ENCODE results near the gene ITPKB. TPM values are rescaled to one million over a fixed set of nuclear protein-coding genes. Genes with fewer than 3 reads are reported as not detected.
"Not testable (repeated sequence)": the region's sequence is repeated elsewhere in the genome, so short reads cannot be mapped to it uniquely, and the experiment has no call there.

ITPKB gene
- polyA plus RNA-seq, 4 donors, result 1.8 to 9.6 (median 5.4) TPM

DNA sequence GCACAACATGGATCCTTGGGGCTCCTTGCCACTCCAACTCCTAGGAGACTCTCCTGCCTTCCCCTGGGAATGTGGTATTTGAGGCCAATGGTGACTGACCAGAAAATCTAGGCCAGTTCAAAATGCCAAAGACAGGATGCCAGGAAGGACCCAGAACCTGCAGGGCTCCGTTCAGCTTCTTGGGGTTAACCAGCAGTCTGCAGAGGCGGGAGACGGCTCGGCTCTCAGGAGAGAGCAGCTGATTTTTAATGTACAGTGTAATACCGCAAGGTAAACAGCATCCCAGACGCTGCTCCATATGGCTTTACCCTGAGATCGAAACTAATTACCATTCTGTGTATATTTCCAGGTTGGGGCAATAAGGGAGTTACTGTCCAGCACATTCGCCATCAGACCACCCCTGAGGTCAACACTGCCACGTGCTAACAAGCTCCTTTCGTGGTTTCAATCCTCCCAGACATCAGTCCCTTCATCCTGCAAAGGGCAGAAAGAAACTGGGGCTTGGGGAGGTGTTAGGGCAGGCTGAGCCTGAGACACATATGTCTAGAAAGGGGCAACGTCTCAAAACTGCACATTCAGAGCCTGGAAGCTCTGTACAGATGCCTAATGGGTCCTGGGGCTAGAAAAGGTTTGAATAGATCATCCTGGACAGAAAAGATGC is 16.7 kb downstream of the ITPKB start:
- no peak for DNase-seq
- peaks cover 0 to 31% (median 0%) of the 10 kb centered on the region in 3 donors for H3K36me3 ChIP-seq (ENCODE audit: control insufficient read depth in 3 of 3, insufficient read depth in 2 of 3, low read depth in 1 of 3, low read length in 3 of 3)
- H3K4me3 ChIP-seq (ENCODE audit: low read depth in 1 of 3, low read length in 3 of 3), result no peak overlapping the region
- H3K27me3 ChIP-seq (ENCODE audit: control insufficient read depth in 3 of 3, insufficient read depth in 3 of 3, low read length in 3 of 3), result no peaks in the 10 kb centered on the region
- H3K9me3 ChIP-seq (ENCODE audit: control insufficient read depth in 2 of 2, insufficient read depth in 1 of 2, low read depth in 1 of 2, low read length in 1 of 2), result no peaks in the 10 kb centered on the region
- FAIRE-seq, result no peak
- H3K27ac ChIP-seq (ENCODE audit: low read depth in 1 of 3, low read length in 2 of 3), result no peak overlapping the region
- H3K4me1 ChIP-seq (ENCODE audit: control insufficient read depth in 3 of 3, insufficient read depth in 2 of 3, low read depth in 1 of 3, low read length in 2 of 3), result peaks cover 0 to 7% (median 5%) of the 10 kb centered on the region in 3 donors
- WGBS, 3 donors, result 77 to 84% (median 79%) methylated on average over 11 of the region's 11 CpGs

DNA sequence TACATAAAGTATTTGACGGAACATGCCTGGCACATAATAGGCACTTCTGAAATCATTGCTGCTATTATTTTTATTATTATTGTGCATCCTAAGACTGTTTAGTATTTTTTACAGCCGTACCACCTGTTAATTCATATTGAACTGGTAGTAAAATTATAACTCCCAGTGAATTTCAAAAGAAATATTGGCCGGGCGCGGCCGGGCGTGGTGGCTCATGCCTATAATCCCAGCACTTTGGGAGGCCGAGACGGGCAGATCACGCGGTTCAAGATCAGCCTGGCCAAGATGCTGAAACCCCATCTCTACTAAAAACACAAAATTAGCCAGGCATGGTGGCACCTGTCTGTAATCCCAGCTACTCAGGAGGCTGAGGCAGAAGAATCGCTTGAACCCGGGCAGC is 18.5 kb downstream of the ITPKB start:
- DNase-seq; H3K4me1 ChIP-seq (ENCODE audit: control insufficient read depth in 3 of 3, insufficient read depth in 2 of 3, low read depth in 1 of 3, low read length in 2 of 3): not testable (repeated sequence)

DNA sequence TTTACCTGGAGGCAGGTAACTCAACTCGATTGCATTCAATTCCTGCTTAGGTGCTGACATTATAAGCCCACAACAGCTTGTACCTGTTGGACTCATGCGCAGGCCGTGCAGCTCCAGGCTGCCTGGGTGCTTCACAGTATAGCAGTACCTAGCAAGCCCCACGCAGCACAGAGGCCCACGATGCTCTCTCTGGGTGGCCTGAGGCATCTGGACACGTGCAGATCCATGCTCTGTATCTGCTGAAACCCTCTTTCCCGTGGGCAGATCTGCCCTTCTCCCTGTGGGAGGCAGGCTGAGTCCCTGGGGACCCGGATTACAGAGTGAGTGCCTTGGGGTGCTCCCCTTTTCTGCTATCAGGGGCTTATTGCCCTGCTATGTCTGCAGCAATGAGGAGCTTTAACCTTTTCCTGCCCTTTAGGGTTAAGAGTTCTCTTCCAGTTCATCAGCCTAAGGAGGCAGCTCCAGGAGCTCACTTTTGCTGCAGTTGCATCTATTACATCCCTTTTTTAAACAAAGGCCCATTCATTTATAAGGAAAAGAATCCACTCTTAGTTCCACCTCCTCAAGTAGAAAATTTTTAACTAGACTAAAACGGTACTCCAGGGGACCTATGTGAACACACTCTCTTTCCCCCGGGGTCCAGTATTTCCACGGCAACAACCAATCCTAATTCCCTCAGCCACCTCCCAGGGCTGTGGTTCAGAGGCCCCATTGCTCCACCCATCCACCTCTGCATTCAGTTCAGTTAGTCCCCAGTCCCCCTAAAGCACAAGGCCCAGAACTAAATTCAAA is 19.3 kb downstream of the ITPKB start:
- H3K27ac ChIP-seq (ENCODE audit: low read depth in 1 of 3, low read length in 2 of 3), result no peak overlapping the region
- H3K27me3 ChIP-seq (ENCODE audit: control insufficient read depth in 3 of 3, insufficient read depth in 3 of 3, low read length in 3 of 3), result no peaks in the 10 kb centered on the region
- peaks cover 0 to 5% (median 3%) of the 10 kb centered on the region in 3 donors for H3K4me1 ChIP-seq (ENCODE audit: control insufficient read depth in 3 of 3, insufficient read depth in 2 of 3, low read depth in 1 of 3, low read length in 2 of 3)
- 67 to 74% (median 72%) methylated on average over 11 of the region's 11 CpGs for WGBS, 3 donors
- peaks cover 0 to 24% (median 2%) of the 10 kb centered on the region in 3 donors for H3K36me3 ChIP-seq (ENCODE audit: control insufficient read depth in 3 of 3, insufficient read depth in 2 of 3, low read depth in 1 of 3, low read length in 3 of 3)
- H3K4me3 ChIP-seq (ENCODE audit: low read depth in 1 of 3, low read length in 3 of 3), result no peak overlapping the region
- DNase-seq, result no peak
- no peak for FAIRE-seq
- H3K9me3 ChIP-seq (ENCODE audit: control insufficient read depth in 2 of 2, insufficient read depth in 1 of 2, low read depth in 1 of 2, low read length in 1 of 2), result no peaks in the 10 kb centered on the region

More for the DNA sequence above, 18.5 kb downstream of the ITPKB start:
- 52 to 76% (median 65%) methylated on average over 13 of the region's 13 CpGs for WGBS, 3 donors
- not testable (repeated sequence) for H3K27ac ChIP-seq (ENCODE audit: low read depth in 1 of 3, low read length in 2 of 3); H3K4me3 ChIP-seq (ENCODE audit: low read depth in 1 of 3, low read length in 3 of 3); H3K9me3 ChIP-seq (ENCODE audit: control insufficient read depth in 2 of 2, insufficient read depth in 1 of 2, low read depth in 1 of 2, low read length in 1 of 2); H3K27me3 ChIP-seq (ENCODE audit: control insufficient read depth in 3 of 3, insufficient read depth in 3 of 3, low read length in 3 of 3); FAIRE-seq
- peaks cover 0 to 30% (median 0%) of the 10 kb centered on the region in 3 donors for H3K36me3 ChIP-seq (ENCODE audit: control insufficient read depth in 3 of 3, insufficient read depth in 2 of 3, low read depth in 1 of 3, low read length in 3 of 3)

DNA sequence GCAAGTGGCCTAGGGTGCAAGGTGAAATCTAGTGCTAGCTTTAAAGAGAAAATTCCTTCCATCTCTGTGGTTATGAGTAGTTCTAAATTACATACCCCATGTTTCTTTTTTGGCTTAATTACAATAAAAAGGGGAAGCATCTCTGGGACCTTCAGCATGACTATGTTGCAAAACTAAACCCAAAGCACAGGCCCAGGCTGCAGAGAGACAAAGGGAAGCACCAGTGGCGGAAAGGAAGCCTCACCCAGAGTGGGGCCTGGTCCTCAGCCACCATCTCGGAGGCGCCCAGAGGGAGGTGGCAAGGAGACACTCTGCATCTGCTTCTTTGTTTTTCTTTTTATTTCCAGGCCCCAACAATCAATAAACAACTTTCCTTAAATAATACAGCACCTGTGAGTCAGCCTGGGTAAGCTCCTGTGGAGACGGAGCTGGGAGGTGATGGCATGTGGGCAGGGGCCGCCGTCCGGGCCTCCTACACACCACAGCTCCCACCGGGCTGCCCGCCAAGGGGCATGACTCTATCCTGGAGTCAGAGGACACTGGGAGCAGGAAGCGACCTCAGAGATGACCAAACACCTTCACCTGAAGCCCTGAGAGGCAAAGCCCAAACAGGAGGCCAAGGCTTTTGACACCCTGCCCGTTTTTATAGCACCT is 21.7 kb downstream of the ITPKB start:
- H3K4me1 ChIP-seq (ENCODE audit: control insufficient read depth in 3 of 3, insufficient read depth in 2 of 3, low read depth in 1 of 3, low read length in 2 of 3), result no peaks in the 10 kb centered on the region
- H3K27me3 ChIP-seq (ENCODE audit: control insufficient read depth in 3 of 3, insufficient read depth in 3 of 3, low read length in 3 of 3), result no peaks in the 10 kb centered on the region
- H3K9me3 ChIP-seq (ENCODE audit: control insufficient read depth in 2 of 2, insufficient read depth in 1 of 2, low read depth in 1 of 2, low read length in 1 of 2), result peaks cover 0 to 4% of the 10 kb centered on the region in 2 donors
- H3K36me3 ChIP-seq (ENCODE audit: control insufficient read depth in 3 of 3, insufficient read depth in 2 of 3, low read depth in 1 of 3, low read length in 3 of 3), result peaks cover 0 to 15% (median 2%) of the 10 kb centered on the region in 3 donors
- no peak for DNase-seq
- H3K27ac ChIP-seq (ENCODE audit: low read depth in 1 of 3, low read length in 2 of 3), result no peak overlapping the region
- no peak for FAIRE-seq
- WGBS, 3 donors, result 77 to 84% (median 82%) methylated on average over 11 of the region's 11 CpGs
- H3K4me3 ChIP-seq (ENCODE audit: low read depth in 1 of 3, low read length in 3 of 3), result no peak overlapping the region

DNA sequence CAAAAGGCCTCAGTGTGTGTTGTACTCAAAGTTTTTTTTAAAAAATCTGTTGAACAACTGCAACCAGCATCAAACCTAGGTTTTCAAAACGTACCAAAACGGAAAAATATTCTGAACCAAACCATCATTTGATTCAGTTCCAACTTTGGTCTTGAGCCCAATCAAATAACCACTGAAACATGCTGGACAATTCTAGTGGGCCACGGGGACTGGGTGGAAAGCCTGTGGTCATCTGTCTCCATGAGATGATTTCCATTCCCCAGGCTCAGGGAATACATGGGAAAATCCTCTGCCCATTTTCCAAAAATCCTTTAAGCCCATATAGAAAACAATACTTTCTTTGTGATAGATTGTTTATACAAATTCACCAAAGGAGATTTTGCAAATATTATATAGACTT is 22.5 kb downstream of the ITPKB start:
- Histone ChIP-seq H3K27me3 (ENCODE audit: control insufficient read depth in 3 of 3, insufficient read depth in 3 of 3, low read length in 3 of 3) (no peaks in the 10 kb centered on the region), H3K27ac (ENCODE audit: low read depth in 1 of 3, low read length in 2 of 3) (no peak overlapping the region), H3K36me3 (ENCODE audit: control insufficient read depth in 3 of 3, insufficient read depth in 2 of 3, low read depth in 1 of 3, low read length in 3 of 3) (peaks cover 0 to 10% (median 2%) of the 10 kb centered on the region in 3 donors), H3K4me3 (ENCODE audit: low read depth in 1 of 3, low read length in 3 of 3) (no peak overlapping the region), H3K4me1 (ENCODE audit: control insufficient read depth in 3 of 3, insufficient read depth in 2 of 3, low read depth in 1 of 3, low read length in 2 of 3) (no peaks in the 10 kb centered on the region), H3K9me3 (ENCODE audit: control insufficient read depth in 2 of 2, insufficient read depth in 1 of 2, low read depth in 1 of 2, low read length in 1 of 2) (peaks cover 0 to 4% of the 10 kb centered on the region in 2 donors)
- DNase-seq (no peak), FAIRE-seq (no peak)
- WGBS, 3 donors, result 79 to 94% (median 80%) methylated on average over 3 of the region's 3 CpGs

DNA sequence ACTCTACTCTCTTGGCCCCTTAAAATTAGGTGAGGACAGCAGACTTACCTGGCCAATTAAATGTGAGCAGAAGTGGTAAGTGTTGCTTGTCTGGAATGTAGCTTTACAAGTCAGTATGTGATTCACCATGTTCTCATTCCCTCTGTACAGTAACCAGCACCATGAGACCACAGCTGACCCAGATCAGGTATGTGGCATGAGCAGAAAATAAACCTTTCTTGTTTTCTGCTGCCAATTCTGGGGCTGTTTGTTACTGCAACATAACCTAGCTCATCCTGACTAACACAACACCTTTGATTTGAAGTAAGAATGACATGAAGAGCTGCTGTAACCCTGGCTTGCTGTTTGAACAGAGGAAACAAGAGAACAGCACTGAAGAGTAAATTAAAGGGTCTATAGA is 24.9 kb downstream of the ITPKB start:
- peaks cover 0 to 4% of the 10 kb centered on the region in 2 donors for H3K9me3 ChIP-seq (ENCODE audit: control insufficient read depth in 2 of 2, insufficient read depth in 1 of 2, low read depth in 1 of 2, low read length in 1 of 2)
- no peak for DNase-seq
- H3K27me3 ChIP-seq (ENCODE audit: control insufficient read depth in 3 of 3, insufficient read depth in 3 of 3, low read length in 3 of 3), result no peaks in the 10 kb centered on the region
- FAIRE-seq, result no peak
- H3K4me1 ChIP-seq (ENCODE audit: control insufficient read depth in 3 of 3, insufficient read depth in 2 of 3, low read depth in 1 of 3, low read length in 2 of 3), result peaks cover 0 to 5% (median 2%) of the 10 kb centered on the region in 3 donors
- no peak overlapping the region for H3K4me3 ChIP-seq (ENCODE audit: low read depth in 1 of 3, low read length in 3 of 3)
- H3K27ac ChIP-seq (ENCODE audit: low read depth in 1 of 3, low read length in 2 of 3), result no peak overlapping the region
- peaks cover 0 to 6% (median 2%) of the 10 kb centered on the region in 3 donors for H3K36me3 ChIP-seq (ENCODE audit: control insufficient read depth in 3 of 3, insufficient read depth in 2 of 3, low read depth in 1 of 3, low read length in 3 of 3)

DNA sequence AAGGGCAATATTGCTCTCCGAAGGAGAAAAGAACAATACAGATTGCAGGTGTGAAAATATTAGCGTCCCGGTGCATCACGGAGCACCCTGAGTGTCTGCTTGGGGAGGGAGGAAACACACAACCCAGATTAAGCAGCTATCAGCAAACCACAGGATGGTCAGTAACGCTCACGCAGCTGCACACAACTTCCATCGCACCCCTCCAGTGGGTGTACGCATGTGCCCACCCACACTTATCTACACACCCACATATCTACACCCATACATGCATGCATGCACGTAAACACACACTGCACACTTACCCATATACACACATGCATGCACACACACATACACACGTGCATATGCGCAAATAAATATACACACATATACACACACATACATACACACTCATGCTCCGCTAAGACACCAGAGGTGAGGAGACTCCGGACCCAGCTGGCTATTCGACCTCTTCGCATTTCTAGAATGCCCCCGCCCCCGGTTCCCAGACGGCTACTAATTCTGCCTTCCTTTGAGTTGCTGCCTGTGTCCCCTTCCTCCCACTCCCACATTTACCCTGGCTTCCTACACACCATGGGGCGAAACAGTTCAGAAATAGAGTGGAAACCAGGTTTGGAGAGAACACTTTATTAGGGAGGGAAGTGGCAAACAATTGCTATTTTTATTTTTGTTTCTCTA is 26.2 kb downstream of the ITPKB start:
- peaks cover 4 to 11% (median 8%) of the 10 kb centered on the region in 3 donors for H3K4me1 ChIP-seq (ENCODE audit: control insufficient read depth in 3 of 3, insufficient read depth in 2 of 3, low read depth in 1 of 3, low read length in 2 of 3)
- no peak overlapping the region for H3K27ac ChIP-seq (ENCODE audit: low read depth in 1 of 3, low read length in 2 of 3)
- peaks cover 0 to 10% (median 2%) of the 10 kb centered on the region in 3 donors for H3K36me3 ChIP-seq (ENCODE audit: control insufficient read depth in 3 of 3, insufficient read depth in 2 of 3, low read depth in 1 of 3, low read length in 3 of 3)
- WGBS, 3 donors, result 65 to 85% (median 75%) methylated on average over 19 of the region's 19 CpGs
- H3K4me3 ChIP-seq (ENCODE audit: low read depth in 1 of 3, low read length in 3 of 3), result no peak overlapping the region
- H3K27me3 ChIP-seq (ENCODE audit: control insufficient read depth in 3 of 3, insufficient read depth in 3 of 3, low read length in 3 of 3), result no peaks in the 10 kb centered on the region
- no peak for DNase-seq
- no peak for FAIRE-seq
- peaks cover 0 to 4% of the 10 kb centered on the region in 2 donors for H3K9me3 ChIP-seq (ENCODE audit: control insufficient read depth in 2 of 2, insufficient read depth in 1 of 2, low read depth in 1 of 2, low read length in 1 of 2)

All from small intestine (tissue), 7 donors.